Epithelial cell of esophagus (primary cell): ENCODE measurements around the gene CTNNA2.
A peak's percentile ranks its signal among the peaks of the same experiment; 100 is the strongest.

Experiments
- DNase-seq: peaks from one replicate; pipeline ENCODE4 v3.0.0; 2010; ENCODE audit warnings: low read depth
- H3K4me3 ChIP-seq: 2 replicates; pipeline ENCODE4 v1.5.1; 2011; ENCODE audit warnings: mild to moderate bottlenecking, low read length, control low read depth
- CTCF ChIP-seq: IDR thresholded peaks from 2 replicates; pipeline ENCODE4 v1.5.1; 2011; ENCODE audit warnings: low read depth, mild to moderate bottlenecking, low read length, control low read depth, inconsistent platforms; ENCODE audit not compliant: insufficient read depth; ENCODE audit errors: missing control alignments

CTNNA2 gene

GRCh38 chr2:79715338-79715737 is 202.5 kb downstream of the CTNNA2 start:
- H3K4me3 ChIP-seq, result no peak overlapping the region
- no peak for DNase-seq
- no peak for TF ChIP-seq CTCF

GRCh38 chr2:79716266-79716665 is 203.4 kb downstream of the CTNNA2 start:
- no peak for TF ChIP-seq CTCF
- DNase-seq, result no peak
- no peak overlapping the region for H3K4me3 ChIP-seq

- no peak overlapping the region for H3K4me3 ChIP-seq
- no peak for DNase-seq
- no peak for TF ChIP-seq CTCF
Measured at GRCh38 chr2:79717364-79718007, 204.6 kb downstream of the CTNNA2 start.

GRCh38 chr2:79721061-79721460 is 208.2 kb downstream of the CTNNA2 start:
- DNase-seq, result no peak
- no peak for TF ChIP-seq CTCF

GRCh38 chr2:79721966-79722365 is 209.1 kb downstream of the CTNNA2 start:
- no peak for DNase-seq
- no peak for TF ChIP-seq CTCF
- H3K4me3 ChIP-seq, result no peak overlapping the region

More at GRCh38 chr2:79721061-79721460, 208.2 kb downstream of the CTNNA2 start:
- H3K4me3 ChIP-seq, result no peak overlapping the region

- no peak overlapping the region for H3K4me3 ChIP-seq
- no peak for TF ChIP-seq CTCF
- peak; percentile 2 for DNase-seq
Measured at GRCh38 chr2:79723830-79724229, 211.0 kb downstream of the CTNNA2 start.

- H3K4me3 ChIP-seq, result no peak overlapping the region
- no peak for DNase-seq
- TF ChIP-seq CTCF, result no peak
Measured at GRCh38 chr2:79729532-79729931, 216.7 kb downstream of the CTNNA2 start.
